Forelimb muscle (tissue), 1 donor: ENCODE data around the gene SLC46A3. TPM values are rescaled to one million over a fixed set of nuclear protein-coding genes. Genes with fewer than 3 reads are reported as not detected.
"Not testable (repeated sequence)": the region's sequence is repeated elsewhere in the genome, so short reads cannot be mapped to it uniquely, and the experiment has no call there.

Source experiments
- DNase-seq: peaks from one replicate; pipeline ENCODE4 v3.0.0-alpha.2; 2013; ENCODE audit warnings: low read depth
- polyA plus RNA-seq: library from polyadenylated mRNA; unstranded; fragments of 120-200 nt; gene quantifications from one replicate; pipeline ENCODE4 v1.2.1, GENCODE V29; 2013; ENCODE audit not compliant: insufficient read length

Gene SLC46A3
- polyA plus RNA-seq, 1 donor = 1.5 TPM

DNA sequence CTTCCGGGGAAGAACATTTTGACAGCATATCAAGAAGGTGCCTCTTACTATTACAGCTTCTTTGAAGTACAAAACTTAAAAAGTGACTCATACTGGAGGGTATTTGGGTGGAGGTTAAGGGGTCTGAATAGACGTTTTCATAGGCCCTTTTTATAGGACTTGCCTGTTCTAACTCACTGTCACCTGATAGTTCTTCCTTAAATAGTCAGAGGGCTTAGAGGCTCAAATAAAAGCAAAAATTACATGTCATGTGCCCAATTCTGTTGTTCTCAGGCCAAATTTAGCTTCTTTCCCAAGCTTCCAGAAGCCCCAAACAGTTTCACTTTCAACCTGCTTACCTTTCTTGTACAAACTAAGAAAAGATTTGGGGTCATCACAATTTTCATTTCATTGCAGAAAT is 16.1 kb upstream of the SLC46A3 start:
- DNase-seq = no peak

DNA sequence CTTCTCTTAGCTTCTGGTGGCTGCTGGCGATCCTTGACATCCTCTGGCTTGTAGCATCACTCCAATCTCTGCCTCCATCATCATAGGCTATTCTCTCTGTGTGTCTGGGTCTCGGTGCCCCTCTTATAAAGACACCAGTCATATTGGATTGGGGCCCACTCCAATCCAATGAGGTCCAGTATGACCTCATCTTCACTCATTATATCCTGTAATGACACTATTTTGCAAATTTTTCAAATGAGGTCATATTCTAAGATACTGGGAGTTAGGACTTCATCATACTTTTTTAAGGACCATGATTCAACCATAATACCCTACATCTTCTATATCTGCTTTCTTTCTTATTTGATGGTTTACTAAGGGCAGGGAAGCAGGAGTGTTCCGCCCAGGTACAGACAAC is 12.0 kb upstream of the SLC46A3 start:
- no peak for DNase-seq

DNA sequence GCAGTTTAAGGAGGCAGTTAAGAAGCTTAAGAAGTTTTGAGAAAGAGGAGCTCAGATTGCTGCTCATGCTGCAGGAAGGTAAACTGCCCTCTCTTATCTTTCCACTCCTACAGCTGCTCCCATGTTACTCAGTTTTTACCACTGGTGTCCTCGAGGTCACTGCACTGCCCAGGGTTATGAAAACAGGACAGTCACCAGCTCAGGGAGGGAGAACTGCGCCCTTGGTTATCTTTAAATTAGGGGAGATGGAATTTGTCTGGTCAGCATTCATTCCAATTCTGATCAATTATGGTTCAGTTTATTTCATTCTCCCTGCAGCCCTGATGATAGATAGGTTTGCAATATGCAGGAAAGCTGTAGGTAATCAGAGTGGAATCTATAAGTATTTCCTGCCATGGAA is 10.8 kb upstream of the SLC46A3 start:
- no peak for DNase-seq

DNA sequence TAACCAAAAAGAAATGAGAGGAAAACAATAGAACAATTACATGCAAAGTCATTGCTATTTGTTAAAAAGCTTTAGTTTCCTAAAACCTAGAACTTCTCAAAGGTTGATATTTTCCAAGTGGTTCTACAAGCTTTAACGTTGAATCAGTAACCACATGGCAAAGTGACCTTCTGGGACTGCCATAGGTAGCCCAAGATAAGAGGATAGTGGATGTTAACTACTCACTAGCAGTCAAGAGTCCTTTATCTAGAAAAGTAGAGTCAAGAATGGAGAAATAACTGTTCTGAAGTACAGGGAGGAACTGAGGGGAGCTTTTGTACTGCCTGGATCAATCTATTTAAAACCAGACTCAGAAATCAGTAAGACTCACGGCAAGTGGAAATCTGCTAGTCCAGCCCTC is 9.9 kb upstream of the SLC46A3 start:
- no peak for DNase-seq

DNA sequence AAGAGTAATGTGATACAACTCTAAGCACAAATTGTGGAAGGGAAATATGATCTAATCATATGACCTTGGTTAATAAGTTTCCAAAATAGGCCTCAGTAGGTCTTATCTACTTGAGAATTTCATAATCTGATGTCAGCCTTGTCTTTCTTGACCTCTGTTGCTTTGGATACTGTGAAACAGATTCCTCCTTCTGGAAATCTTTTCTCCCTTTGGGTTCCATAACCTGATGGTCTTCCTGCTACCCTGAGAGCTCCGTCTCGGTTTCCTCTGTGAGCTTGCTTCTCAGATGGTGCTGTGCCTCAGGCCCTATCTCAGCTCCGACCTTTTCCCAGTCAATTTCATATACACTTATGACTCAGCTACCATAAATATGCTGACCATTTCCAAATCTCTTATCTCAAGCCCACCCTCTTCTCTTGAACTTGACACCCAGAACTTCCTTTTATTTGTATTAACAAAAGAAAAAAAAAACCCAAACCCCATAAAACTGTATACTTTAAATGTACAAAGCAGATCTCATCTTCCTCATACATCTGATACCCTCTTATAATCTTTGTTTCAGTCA is 6.4 kb upstream of the SLC46A3 start:
- no peak for DNase-seq

DNA sequence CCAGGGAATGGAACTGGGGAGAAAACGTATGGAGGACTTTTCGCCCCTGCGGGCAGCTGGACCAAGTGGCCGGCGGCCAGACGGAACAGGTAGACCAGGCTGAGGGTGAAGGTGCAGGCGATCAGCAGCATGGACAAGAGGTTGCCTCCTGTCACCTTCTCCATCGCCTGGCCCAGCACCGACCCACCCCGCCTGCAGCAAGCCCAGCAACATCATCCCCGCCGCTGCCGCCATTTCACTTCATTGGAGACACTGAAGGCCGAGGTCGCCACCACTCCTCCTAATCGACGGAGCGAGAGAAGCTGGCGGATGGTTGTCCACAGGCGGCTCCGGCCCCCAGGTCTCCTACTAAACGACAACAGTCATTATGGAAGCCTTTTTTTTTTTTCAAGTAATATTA is 5.0 kb upstream of the SLC46A3 start:
- DNase-seq = no peak

DNA sequence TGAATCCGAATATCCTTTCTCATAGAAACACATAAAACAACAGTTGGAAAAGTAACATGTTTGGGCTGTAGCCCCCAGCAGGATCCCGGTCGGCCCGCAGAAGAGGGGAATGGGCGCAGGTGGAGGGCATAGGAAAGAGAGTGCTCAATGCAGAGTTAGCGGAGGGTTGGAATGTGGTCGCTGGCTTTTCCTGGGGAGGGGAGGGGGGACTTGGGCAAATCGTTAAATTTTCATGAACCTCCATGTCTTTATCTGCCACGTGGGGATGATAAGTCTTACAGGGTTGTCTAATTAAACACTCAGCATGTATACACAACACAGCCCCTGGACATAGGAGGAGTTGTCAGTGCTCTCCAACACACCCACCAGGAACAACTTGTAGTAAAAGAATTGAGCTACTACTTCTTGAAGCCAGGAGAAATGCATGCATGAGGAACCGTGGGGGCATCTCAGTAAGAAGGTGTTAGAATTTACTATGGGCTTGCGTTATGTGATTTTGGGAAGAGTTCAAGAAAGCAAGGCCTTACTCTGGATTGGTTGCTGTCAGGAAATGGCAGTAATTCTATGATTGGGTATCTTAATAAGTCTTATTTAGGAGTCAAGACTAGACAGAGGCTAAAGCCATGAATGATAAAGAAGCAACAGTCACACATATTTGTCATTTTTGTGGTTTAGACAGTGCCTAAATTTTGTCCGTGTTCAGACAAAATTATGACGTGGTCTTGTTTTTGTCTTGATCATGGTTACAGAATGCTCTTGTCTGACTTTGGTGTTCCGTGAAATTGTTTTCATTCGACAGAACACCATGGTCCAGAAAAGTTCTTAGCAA is 671 bp upstream of the SLC46A3 start:
- DNase-seq = no peak

DNA sequence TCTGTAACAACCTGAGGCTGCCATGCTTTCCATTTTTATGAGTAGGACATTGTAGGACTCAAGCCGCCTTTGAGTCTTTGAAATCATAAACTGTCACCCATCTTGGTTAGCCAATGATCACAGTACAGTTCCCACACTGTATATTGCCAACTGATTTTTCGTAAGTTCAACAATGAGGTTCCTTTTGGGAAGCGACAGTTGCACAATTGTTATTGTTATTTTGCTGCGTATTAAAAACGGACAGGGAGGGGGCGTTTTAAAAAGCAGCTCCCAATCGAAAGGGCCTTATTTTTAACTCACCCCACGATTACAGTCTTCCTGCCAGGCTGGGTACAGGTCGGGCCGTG is 601 bp downstream of the SLC46A3 start:
- no peak for DNase-seq

DNA sequence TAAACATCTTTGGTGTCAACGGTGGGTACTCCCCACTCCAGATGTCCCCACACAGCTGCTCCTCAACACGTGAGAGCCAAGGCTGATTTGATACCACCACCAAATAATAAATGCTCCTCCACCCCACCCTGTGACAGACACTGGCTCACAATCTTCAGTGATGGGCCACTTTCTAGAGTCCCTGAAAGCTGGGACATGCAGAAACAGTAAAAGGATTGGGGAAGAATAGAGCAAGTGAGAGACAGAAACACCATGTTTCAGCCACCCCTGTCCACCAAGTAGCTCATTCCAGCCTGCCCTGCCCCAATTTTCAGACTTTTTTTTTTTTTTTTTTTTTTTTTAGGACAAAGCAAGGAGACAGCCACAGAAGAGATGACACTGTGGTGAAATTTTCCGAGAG is 1.6 kb downstream of the SLC46A3 start:
- no peak for DNase-seq

DNA sequence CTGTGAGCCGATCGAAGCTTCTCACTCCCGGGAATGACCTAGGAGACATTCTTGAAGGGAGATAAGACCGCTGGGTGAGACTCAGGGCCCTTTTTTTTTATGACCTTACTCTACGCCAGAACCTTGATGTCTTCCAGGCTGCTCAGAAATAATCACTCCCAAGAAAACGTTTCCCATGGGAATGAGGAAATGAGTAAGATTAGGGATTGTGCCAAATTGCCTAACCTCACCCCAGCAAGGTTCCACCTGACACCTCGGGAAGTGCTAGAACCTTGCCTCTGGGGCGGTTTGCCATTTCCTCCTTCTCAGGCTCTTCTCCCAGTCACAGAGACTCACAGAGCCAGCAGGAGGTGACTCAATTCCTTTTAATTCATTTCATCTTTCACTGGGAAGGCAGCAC is 2.3 kb downstream of the SLC46A3 start:
- no peak for DNase-seq

DNA sequence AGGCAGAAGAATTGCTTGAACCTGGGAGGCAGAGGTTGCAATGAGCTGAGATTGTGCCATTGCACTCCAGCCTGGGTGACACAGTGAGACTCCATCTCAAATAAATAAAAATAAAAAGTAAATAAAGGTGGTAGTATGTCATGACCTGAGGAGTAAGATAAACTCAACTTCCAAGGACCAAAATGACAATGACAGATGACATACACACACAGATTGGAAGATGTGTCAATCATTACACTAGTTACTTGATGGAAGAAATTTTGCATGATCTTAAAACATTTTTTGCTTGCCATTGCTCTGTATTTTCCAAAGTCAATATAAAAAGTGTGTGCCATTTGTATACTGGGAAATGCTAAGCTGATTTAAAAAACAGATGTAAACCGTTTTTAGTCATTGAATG is 4.1 kb downstream of the SLC46A3 start:
- DNase-seq = no peak

DNA sequence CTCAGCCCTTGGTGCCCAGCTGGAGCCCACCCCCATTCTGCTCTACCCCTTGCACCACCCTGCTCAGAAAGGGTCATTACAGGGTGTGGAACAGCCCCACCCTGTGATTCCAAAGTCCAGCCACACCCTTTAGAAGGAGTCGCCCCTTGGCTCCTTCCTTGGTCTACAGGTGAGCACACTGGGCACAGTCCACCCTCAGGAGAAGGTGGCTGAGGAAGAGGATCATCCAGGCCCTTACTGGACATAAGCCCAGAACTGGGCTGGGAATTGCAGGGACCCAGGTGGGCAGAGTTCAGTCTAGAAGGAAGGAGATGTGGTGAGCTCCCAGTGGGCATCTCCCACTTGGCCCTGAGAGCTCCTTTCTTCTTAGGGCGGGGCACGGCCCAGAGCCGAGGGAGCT is 8.6 kb downstream of the SLC46A3 start:
- DNase-seq = no peak

DNA sequence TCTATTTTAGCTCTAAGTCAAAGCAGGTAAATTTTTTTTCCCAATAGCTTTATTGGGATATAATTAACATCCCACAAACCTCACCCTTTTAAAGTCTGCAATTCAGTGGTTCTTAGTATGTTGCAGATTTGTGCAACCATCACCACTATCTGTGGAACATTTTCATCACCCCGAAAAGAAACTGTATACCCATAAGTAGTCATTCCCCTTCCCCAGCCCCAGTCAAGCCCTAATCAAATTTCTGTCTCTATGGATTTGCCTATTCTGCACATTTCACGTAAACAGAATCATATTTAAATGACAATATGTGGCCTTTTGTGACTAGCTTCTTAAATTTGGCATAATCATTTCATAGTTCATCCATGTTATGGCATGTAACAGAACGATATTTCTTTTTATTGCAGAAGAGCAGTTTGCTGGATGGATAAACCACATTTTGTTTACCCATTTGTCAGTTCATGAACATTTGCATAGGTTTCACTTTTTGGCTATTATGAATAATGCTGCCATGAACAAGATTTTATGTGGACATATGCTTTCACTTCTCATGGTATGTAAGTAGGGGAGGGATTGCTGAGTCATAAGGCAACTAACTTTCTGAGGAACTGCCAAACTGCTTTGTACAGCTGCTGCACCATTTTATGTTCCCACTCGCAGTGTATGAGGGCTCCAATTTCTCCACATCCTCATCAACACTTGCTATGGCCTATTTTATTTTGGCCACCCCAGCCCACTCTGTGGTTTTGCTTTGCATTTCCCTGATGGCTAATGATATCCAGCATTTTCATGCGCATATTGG is 10.9 kb downstream of the SLC46A3 start:
- peak; percentile 29 for DNase-seq

DNA sequence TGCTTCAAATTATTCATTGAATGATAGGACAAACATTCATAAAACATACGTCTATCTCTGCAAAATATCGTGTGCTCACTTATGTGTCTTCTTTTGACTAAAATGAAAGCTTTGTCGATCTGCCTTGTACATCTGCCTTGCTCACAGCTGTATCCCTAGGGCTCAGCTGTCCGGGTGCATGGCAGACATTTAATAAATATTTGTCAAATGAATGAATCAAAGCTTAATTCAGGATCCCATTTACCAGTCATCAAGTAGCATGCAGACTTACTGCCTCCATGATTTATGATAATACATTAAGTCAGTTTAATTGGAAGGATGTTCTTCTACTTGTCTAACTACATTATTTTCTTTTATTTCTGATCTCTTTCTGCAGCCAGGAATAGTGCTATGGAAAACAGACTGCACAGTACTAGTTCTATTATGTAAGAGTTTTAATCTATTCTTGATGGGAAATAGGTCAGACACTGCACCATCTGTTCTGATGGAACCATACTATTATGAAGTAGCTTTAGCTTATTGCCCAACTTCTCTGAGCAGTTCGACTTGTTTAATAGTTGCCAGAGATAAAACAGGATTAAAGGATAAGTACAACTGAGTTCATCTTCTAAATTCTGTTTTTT is 13.2 kb downstream of the SLC46A3 start:
- DNase-seq = no peak

DNA sequence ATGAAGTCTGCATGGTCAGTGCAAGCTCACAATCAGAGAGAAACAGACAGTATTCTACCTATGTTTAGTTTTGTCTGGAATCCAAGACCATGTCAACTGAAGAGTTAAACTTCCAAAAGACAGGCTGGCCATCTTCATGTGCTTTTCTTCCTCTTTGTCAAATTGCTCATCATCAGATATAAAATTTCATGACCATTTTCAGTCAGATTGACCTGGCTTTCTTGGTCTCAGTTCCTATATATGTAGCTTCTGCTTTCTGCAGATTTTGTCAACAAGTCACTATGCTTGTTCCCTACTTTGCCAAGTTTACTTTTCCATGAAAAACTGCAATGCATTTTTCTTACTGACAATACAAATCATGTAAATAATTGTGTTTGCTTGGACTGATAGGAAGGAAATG is 13.9 kb downstream of the SLC46A3 start:
- DNase-seq = no peak

DNA sequence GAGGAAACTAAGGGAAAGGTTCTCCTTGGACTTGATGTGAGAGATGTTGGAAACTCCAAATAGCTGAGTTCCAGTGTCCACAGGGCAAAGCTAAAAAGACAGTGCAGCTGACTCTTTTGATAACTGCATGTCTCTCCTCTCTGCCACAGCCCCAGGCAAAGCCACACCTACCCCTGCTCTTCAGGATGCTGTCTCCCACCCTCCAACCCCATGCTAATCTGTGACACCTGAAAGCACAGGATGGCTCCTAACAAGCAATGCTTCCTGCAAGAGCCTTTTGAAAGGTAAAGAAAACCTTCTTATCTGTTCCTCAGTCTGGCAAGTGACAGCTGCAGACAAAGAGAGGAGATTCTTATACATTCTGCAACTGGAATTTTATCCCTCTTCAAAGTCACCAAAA is 14.5 kb downstream of the SLC46A3 start:
- no peak for DNase-seq

DNA sequence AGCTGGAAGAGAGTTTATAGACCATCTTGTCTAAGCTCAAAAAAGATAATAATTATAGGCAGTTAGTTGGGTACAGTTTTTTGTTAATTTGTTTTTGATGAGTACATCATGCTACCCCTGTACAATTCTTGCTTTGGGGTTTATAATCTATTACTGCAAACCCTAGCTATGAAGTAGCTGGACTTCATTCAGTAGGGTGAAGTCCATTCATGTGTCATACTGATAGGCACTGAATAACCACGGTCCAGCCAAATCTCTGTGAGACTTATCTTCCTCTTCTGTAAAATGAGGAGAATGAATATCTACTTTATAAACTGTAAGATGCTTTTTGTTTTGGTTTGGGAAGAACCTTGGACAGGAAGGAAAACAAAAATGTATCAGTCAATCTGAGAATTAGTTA is 19.5 kb downstream of the SLC46A3 start:
- no peak for DNase-seq

DNA sequence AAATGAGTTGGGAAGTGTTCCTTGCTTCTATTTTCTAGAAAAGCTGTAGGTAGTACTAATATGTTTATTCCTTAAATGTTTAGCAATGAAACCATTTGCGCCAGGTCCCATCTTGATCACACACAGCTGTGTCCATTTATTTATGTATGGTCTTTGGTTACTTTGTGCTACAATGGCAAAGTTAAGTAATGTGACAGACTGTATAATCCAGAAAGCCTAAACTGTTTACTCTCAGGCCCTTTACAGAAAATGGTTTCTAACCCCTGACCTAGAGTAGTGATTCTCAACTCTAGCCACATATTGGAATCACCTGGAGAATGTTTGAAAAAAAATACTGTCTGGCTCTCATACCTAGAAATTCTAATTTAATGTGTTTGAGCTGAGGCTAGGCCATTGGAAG is 21.3 kb downstream of the SLC46A3 start:
- no peak for DNase-seq

DNA sequence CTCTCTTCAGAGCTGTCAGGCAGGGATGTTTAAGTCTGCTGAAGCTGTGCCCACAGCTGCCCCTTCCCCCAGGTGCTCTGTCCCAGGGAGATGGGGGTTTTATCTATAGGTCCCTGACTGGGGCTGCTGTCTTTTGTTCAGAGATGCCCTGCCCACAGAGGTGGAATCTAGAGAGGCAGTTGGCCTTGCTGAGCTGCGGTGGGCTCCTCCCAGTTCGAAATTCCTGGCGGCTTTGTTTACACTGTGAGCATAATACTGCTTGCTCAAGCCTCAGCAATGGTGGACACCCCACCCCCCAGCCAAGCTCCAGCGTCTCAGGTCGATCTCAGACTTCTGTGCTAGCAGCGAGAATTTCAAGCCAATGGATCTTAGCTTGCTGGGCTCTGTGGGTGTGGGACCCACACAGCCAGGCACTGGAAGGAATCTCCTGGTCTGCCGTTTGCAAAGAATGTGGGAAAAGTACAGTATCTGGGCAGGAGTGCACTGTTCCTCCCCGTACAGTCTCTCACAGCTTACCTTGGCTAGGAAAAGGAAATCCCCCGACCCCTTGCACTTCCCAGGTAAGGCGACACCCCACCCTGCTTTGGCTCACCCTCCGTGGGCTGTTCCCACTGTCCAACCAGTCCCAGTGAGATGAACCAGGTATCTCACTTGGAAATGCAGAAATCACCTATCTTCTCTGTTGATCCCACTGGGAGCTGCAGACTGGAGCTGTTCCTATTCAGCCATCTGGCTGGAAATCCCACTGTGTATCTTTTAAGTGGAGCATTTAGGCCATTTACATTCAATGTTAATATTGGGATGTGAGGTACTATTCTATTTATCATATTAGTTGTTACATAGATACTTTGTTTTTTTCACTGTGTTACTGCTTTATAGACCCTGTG is 24.9 kb downstream of the SLC46A3 start:
- DNase-seq = not testable (repeated sequence)

DNA sequence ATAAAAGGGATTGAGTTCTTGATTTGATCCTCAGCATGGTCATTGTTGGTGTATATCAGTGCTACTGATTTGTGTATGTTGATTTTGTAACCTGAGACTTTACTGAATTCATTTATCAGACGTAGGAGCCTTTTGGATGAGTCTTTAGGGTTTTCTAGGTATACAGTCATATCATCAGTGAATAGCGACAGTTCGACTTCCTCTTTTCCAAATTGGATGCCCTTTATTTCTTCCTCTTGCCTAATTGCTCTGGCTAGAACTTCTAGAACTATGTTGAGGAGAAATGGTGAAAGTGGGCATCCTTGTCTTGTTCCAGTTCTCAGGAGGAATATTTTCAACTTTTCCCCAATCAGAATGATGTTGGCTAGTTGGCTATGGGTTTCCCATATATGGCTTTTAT is 32.9 kb downstream of the SLC46A3 start:
- no peak for DNase-seq

DNA sequence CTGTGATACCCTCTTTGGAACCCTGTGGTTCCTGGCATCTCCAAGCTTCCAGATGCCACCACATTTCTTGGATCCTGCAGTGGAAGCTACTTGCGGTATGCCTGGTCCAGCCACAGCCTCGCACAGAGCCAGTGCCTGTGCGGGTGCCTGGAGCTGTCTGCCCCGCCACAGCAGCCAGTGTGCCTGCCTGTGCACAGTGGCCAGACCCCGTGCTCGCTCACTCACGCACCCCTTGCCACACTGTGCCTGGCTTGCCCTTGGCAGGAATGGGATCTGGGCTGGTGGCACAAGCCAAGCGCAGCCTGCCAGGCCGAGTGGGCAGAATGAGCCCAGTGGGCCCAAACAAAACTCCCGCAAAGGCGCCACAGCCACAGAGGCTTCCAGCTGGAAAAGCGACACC is 33.7 kb downstream of the SLC46A3 start:
- DNase-seq = no peak

DNA sequence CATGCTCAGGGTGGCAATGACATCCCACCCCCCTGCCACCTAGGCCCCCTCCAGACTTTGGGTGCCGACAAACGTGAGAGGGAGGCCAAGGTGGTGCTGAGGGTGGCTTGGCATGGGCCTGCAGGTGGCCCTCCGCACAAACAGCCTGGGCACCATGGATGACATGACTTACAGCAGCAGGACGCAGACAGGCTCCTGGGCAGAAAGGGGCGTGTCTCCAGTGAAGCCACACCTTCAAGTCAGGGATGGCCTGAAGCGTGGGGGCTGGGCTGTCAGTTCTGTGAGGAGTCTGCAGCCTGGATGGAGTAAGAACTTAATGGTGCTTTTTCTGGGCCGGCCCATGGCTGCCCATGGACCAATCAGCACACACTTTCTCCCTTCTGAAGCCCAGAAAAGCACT is 34.5 kb downstream of the SLC46A3 start:
- DNase-seq = no peak
